HepG2 (cell line): ENCODE data around the gene SAMD10. TPM values are rescaled to one million over a fixed set of nuclear protein-coding genes. Genes with fewer than 3 reads are reported as not detected.

ENCODE experiments used
- ATF1 ChIP-seq: IDR thresholded peaks from 2 replicates; pipeline ENCODE4 v1.6.1; 2016; ENCODE audit warnings: mild to moderate bottlenecking, control low read depth
- CHD4 ChIP-seq: fragments of 200-600 bp; sonication (generic); IDR thresholded peaks from 2 replicates; pipeline ENCODE4 v1.7.0; 2017; ENCODE audit warnings: mild to moderate bottlenecking, low read length, borderline replicate concordance
- FOSL1 ChIP-seq: sonication (generic); formaldehyde crosslinking; IDR thresholded peaks from 2 replicates; pipeline ENCODE4 v1.9.0; 2021; ENCODE audit warnings: missing genetic modification reagents, borderline replicate concordance
- NAIF1 ChIP-seq: sonication (generic); formaldehyde crosslinking; IDR thresholded peaks from 2 replicates; pipeline ENCODE4 v1.5.0; 2020; ENCODE audit warnings: mild to moderate bottlenecking, missing genetic modification reagents, borderline replicate concordance
- NFIB ChIP-seq: sonication (generic); formaldehyde crosslinking; IDR thresholded peaks from 2 replicates; pipeline ENCODE4 v1.9.0; 2021; ENCODE audit warnings: missing genetic modification reagents, mild to moderate bottlenecking, borderline replicate concordance
- RBM22 ChIP-seq: fragments of 200-400 bp; formaldehyde crosslinking; optimal IDR thresholded peaks from 2 replicates; pipeline ENCODE3; 2017; ENCODE audit warnings: mild to moderate bottlenecking, low read length, moderate library complexity
- SRSF1 ChIP-seq: fragments of 200-400 bp; formaldehyde crosslinking; optimal IDR thresholded peaks from 2 replicates; pipeline ENCODE3; 2017; ENCODE audit warnings: mild to moderate bottlenecking, low read depth, low read length, moderate library complexity
- ZNF331 ChIP-seq: sonication (generic); formaldehyde crosslinking; IDR thresholded peaks from 2 replicates; pipeline ENCODE4 v1.4.0; 2020; ENCODE audit warnings: missing genetic modification reagents
- ZNF451 ChIP-seq: sonication (generic); formaldehyde crosslinking; IDR thresholded peaks from 2 replicates; pipeline ENCODE4 v1.5.0; 2020; ENCODE audit warnings: mild to moderate bottlenecking, missing genetic modification reagents
- ZNF782 ChIP-seq: sonication (generic); formaldehyde crosslinking; IDR thresholded peaks from 2 replicates; pipeline ENCODE4 v1.4.0; 2020; ENCODE audit warnings: missing genetic modification reagents, mild to moderate bottlenecking, borderline replicate concordance
- polyA plus RNA-seq, 8 experiments: library from polyadenylated mRNA; depleted of rRNA in 3 of 8; stranded (reverse) in 7 of 8; unstranded in 1 of 8; fragments of >200 nt; fragmentation: Illumina TruSeq in 4 of 8; extraction: Trizol in 4 of 8; gene quantifications; 2 replicates each; pipeline versions ENCODE4 v1.2.1 to v1.2.3, GENCODE V29; 2011 to 2016; ENCODE audit warnings: low read depth in 4 of 8, missing spikeins in 1 of 8, mixed read lengths in 1 of 8; ENCODE audit not compliant: insufficient read depth in 1 of 8
- total RNA-seq, 5 experiments: library from RNA; depleted of rRNA; stranded (reverse); fragments of >200 nt; fragmentation: Illumina TruSeq; extraction: Trizol; gene quantifications; 2 replicates each; pipeline ENCODE4 v1.2.3, GENCODE V29; 2016; ENCODE audit warnings: low read depth in 1 of 5
- TF ChIP-seq, protein P1 (sequence below): sonication (generic); formaldehyde crosslinking; IDR thresholded peaks from 2 replicates; pipeline ENCODE4 v1.4.0; 2020; ENCODE audit warnings: low read depth, missing genetic modification reagents
- TF ChIP-seq, protein P2 (sequence below): sonication (generic); formaldehyde crosslinking; IDR thresholded peaks from 2 replicates; pipeline ENCODE4 v1.5.0; 2020; ENCODE audit warnings: mild to moderate bottlenecking, low read depth, missing genetic modification reagents, borderline replicate concordance
- TF ChIP-seq, protein P3 (sequence below): sonication (generic); formaldehyde crosslinking; IDR thresholded peaks from 2 replicates; pipeline ENCODE4 v1.5.0; 2020; ENCODE audit warnings: missing genetic modification reagents
- TF ChIP-seq, protein P4 (sequence below): sonication (generic); formaldehyde crosslinking; IDR thresholded peaks from 2 replicates; pipeline ENCODE4 v1.8.1; 2023; ENCODE audit warnings: mild to moderate bottlenecking, inconsistent platforms, moderate library complexity, missing genetic modification reagents, borderline replicate concordance
- TF ChIP-seq, protein P5 (sequence below): sonication (generic); formaldehyde crosslinking; IDR thresholded peaks from 2 replicates; pipeline ENCODE4 v1.4.0; 2020; ENCODE audit warnings: missing genetic modification reagents, borderline replicate concordance
- TF ChIP-seq, protein P6 (sequence below): sonication (generic); formaldehyde crosslinking; IDR thresholded peaks from 2 replicates; pipeline ENCODE4 v1.5.0; 2020; ENCODE audit warnings: mild to moderate bottlenecking, missing genetic modification reagents, borderline replicate concordance
- TF ChIP-seq, protein P7 (sequence below): sonication (generic); formaldehyde crosslinking; IDR thresholded peaks from 2 replicates; pipeline ENCODE4 v1.4.0; 2020; ENCODE audit warnings: low read depth, mild to moderate bottlenecking, missing genetic modification reagents

The SAMD10 gene
- total and polyA plus RNA-seq, 2 of the 13 experiments (the other 11 are each of a cell fraction or from before 2014, with no cell fraction given): 6.1 to 11.0 TPM

DNA sequence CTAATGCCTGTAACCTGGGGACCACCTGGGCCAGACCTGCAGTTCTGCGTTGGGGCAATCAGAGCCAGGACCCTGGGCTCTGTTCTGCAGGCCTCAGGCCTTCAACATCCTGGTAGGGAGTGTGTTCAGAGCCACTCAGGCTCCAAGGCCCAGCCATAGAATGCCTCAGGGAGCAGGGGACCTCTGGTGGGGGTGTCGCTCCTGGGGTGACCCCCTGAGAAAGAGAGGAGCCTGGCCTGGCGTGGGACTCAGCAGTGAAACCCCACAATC lies 35.7 kb downstream of the SAMD10 start (continued):
- TF ChIP-seq, protein P1, sequence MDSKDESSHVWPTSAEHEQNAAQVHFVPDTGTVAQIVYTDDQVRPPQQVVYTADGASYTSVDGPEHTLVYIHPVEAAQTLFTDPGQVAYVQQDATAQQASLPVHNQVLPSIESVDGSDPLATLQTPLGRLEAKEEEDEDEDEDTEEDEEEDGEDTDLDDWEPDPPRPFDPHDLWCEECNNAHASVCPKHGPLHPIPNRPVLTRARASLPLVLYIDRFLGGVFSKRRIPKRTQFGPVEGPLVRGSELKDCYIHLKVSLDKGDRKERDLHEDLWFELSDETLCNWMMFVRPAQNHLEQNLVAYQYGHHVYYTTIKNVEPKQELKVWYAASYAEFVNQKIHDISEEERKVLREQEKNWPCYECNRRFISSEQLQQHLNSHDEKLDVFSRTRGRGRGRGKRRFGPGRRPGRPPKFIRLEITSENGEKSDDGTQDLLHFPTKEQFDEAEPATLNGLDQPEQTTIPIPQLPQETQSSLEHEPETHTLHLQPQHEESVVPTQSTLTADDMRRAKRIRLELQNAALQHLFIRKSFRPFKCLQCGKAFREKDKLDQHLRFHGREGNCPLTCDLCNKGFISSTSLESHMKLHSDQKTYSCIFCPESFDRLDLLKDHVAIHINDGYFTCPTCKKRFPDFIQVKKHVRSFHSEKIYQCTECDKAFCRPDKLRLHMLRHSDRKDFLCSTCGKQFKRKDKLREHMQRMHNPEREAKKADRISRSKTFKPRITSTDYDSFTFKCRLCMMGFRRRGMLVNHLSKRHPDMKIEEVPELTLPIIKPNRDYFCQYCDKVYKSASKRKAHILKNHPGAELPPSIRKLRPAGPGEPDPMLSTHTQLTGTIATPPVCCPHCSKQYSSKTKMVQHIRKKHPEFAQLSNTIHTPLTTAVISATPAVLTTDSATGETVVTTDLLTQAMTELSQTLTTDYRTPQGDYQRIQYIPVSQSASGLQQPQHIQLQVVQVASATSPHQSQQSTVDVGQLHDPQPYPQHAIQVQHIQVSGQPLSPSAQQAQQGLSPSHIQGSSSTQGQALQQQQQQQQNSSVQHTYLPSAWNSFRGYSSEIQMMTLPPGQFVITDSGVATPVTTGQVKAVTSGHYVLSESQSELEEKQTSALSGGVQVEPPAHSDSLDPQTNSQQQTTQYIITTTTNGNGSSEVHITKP (CRISPR knock-in tag): no peak
- no peak for TF ChIP-seq ATF1 (CRISPR knock-in tag)
- no peak for TF ChIP-seq ZNF782 (CRISPR knock-in tag)
- TF ChIP-seq NFIB (CRISPR knock-in tag): no peak
- TF ChIP-seq ZNF451 (CRISPR knock-in tag): no peak
- no peak for TF ChIP-seq SRSF1
- TF ChIP-seq FOSL1 (CRISPR knock-in tag): no peak
- TF ChIP-seq, protein P2, sequence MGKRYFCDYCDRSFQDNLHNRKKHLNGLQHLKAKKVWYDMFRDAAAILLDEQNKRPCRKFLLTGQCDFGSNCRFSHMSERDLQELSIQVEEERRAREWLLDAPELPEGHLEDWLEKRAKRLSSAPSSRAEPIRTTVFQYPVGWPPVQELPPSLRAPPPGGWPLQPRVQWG (CRISPR knock-in tag): no peak
- no peak for TF ChIP-seq CHD4
- no peak for TF ChIP-seq NAIF1 (CRISPR knock-in tag)
- TF ChIP-seq ZNF331: no peak
- TF ChIP-seq, protein P3, sequence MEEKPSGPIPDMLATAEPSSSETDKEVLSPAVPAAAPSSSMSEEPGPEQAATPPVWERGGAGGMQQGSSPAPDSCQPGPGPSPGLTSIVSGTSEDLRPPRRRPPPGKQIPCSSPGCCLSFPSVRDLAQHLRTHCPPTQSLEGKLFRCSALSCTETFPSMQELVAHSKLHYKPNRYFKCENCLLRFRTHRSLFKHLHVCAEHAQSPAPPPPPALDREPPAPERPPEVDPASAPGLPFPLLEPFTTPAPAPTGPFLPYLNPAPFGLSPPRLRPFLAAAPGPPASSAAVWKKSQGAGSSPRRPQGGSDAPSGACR (CRISPR knock-in tag): no peak
- TF ChIP-seq, protein P4, sequence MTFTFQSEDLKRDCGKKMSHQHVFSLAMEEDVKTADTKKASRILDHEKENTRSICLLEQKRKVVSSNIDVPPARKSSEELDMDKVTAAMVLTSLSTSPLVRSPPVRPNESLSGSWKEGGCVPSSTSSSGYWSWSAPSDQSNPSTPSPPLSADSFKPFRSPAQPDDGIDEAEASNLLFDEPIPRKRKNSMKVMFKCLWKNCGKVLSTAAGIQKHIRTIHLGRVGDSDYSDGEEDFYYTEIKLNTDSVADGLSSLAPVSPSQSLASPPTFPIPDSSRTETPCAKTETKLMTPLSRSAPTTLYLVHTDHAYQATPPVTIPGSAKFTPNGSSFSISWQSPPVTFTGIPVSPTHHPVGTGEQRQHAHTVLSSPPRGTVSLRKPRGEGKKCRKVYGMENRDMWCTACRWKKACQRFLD: no peak
- TF ChIP-seq, protein P5, sequence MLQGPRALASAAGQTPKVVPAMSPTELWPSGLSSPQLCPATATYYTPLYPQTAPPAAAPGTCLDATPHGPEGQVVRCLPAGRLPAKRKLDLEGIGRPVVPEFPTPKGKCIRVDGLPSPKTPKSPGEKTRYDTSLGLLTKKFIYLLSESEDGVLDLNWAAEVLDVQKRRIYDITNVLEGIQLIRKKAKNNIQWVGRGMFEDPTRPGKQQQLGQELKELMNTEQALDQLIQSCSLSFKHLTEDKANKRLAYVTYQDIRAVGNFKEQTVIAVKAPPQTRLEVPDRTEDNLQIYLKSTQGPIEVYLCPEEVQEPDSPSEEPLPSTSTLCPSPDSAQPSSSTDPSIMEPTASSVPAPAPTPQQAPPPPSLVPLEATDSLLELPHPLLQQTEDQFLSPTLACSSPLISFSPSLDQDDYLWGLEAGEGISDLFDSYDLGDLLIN (CRISPR knock-in tag): no peak
- TF ChIP-seq, protein P6, sequence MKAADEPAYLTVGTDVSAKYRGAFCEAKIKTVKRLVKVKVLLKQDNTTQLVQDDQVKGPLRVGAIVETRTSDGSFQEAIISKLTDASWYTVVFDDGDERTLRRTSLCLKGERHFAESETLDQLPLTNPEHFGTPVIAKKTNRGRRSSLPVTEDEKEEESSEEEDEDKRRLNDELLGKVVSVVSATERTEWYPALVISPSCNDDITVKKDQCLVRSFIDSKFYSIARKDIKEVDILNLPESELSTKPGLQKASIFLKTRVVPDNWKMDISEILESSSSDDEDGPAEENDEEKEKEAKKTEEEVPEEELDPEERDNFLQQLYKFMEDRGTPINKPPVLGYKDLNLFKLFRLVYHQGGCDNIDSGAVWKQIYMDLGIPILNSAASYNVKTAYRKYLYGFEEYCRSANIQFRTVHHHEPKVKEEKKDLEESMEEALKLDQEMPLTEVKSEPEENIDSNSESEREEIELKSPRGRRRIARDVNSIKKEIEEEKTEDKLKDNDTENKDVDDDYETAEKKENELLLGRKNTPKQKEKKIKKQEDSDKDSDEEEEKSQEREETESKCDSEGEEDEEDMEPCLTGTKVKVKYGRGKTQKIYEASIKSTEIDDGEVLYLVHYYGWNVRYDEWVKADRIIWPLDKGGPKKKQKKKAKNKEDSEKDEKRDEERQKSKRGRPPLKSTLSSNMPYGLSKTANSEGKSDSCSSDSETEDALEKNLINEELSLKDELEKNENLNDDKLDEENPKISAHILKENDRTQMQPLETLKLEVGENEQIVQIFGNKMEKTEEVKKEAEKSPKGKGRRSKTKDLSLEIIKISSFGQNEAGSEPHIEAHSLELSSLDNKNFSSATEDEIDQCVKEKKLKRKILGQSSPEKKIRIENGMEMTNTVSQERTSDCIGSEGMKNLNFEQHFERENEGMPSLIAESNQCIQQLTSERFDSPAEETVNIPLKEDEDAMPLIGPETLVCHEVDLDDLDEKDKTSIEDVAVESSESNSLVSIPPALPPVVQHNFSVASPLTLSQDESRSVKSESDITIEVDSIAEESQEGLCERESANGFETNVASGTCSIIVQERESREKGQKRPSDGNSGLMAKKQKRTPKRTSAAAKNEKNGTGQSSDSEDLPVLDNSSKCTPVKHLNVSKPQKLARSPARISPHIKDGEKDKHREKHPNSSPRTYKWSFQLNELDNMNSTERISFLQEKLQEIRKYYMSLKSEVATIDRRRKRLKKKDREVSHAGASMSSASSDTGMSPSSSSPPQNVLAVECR: 0 out of 2 replicates have a peak, but pooled peaks have one; percentile 16
- TF ChIP-seq, protein P7, sequence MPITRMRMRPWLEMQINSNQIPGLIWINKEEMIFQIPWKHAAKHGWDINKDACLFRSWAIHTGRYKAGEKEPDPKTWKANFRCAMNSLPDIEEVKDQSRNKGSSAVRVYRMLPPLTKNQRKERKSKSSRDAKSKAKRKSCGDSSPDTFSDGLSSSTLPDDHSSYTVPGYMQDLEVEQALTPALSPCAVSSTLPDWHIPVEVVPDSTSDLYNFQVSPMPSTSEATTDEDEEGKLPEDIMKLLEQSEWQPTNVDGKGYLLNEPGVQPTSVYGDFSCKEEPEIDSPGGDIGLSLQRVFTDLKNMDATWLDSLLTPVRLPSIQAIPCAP (CRISPR knock-in tag): no peak
- TF ChIP-seq RBM22: peak; percentile 13
